ENCODE measurements around the gene KMT2E.

The KMT2E gene

GRCh38 chr7:105088456-105088855 is 74.5 kb downstream of the KMT2E start:
- Histone ChIP-seq H3K27ac (peak overlapping the region; percentile 23), H3K36me3 (peaks cover 80% of the 10 kb centered on the region), H3K4me3 (ENCODE audit: low read depth in 1 of 2, low read length in 1 of 2) (no peak overlapping the region), H3K9me3 (no peaks in the 10 kb centered on the region), H3K4me1 (ENCODE audit: control insufficient read depth in 1 of 2, insufficient read depth in 1 of 2, low read depth in 1 of 2, low read length in 1 of 2) (no peaks in the 10 kb centered on the region), H3K27me3 (no peaks in the 10 kb centered on the region)
- TF ChIP-seq CTCF (IDR thresholded peaks at IDR 0.05), result no peak

GRCh38 chr7:105094966-105095365 is 81.0 kb downstream of the KMT2E start:
- H3K27ac ChIP-seq, result no peak overlapping the region
- no peaks in the 10 kb centered on the region for H3K4me1 ChIP-seq (ENCODE audit: control insufficient read depth in 1 of 2, insufficient read depth in 1 of 2, low read depth in 1 of 2, low read length in 1 of 2)
- no peaks in the 10 kb centered on the region for H3K27me3 ChIP-seq
- TF ChIP-seq CTCF (IDR thresholded peaks at IDR 0.05), result no peak
- no peaks in the 10 kb centered on the region for H3K9me3 ChIP-seq
- peaks cover 79% of the 10 kb centered on the region for H3K36me3 ChIP-seq
- no peak overlapping the region for H3K4me3 ChIP-seq (ENCODE audit: low read depth in 1 of 2, low read length in 1 of 2)

GRCh38 chr7:105096306-105096705 is 82.3 kb downstream of the KMT2E start:
- TF ChIP-seq CTCF (IDR thresholded peaks at IDR 0.05), result no peak
- no peaks in the 10 kb centered on the region for H3K4me1 ChIP-seq (ENCODE audit: control insufficient read depth in 1 of 2, insufficient read depth in 1 of 2, low read depth in 1 of 2, low read length in 1 of 2)
- no peak overlapping the region for H3K4me3 ChIP-seq (ENCODE audit: low read depth in 1 of 2, low read length in 1 of 2)
- H3K9me3 ChIP-seq, result no peaks in the 10 kb centered on the region
- H3K27me3 ChIP-seq, result no peaks in the 10 kb centered on the region
- no peak overlapping the region for H3K27ac ChIP-seq
- peaks cover 77% of the 10 kb centered on the region for H3K36me3 ChIP-seq

GRCh38 chr7:105097619-105098018 is 83.6 kb downstream of the KMT2E start:
- no peak overlapping the region for H3K4me3 ChIP-seq (ENCODE audit: low read depth in 1 of 2, low read length in 1 of 2)
- no peaks in the 10 kb centered on the region for H3K27me3 ChIP-seq
- H3K36me3 ChIP-seq, result peaks cover 78% of the 10 kb centered on the region
- TF ChIP-seq CTCF (IDR thresholded peaks at IDR 0.05), result no peak
- H3K9me3 ChIP-seq, result no peaks in the 10 kb centered on the region
- no peak overlapping the region for H3K27ac ChIP-seq
- no peaks in the 10 kb centered on the region for H3K4me1 ChIP-seq (ENCODE audit: control insufficient read depth in 1 of 2, insufficient read depth in 1 of 2, low read depth in 1 of 2, low read length in 1 of 2)

- TF ChIP-seq CTCF (IDR thresholded peaks at IDR 0.05), result no peak
- Histone ChIP-seq H3K27ac (no peak overlapping the region), H3K27me3 (no peaks in the 10 kb centered on the region), H3K9me3 (no peaks in the 10 kb centered on the region), H3K4me1 (ENCODE audit: control insufficient read depth in 1 of 2, insufficient read depth in 1 of 2, low read depth in 1 of 2, low read length in 1 of 2) (no peaks in the 10 kb centered on the region), H3K36me3 (peaks cover 76% of the 10 kb centered on the region), H3K4me3 (ENCODE audit: low read depth in 1 of 2, low read length in 1 of 2) (no peak overlapping the region)
Observed at GRCh38 chr7:105098863-105099515, 85.0 kb downstream of the KMT2E start.

Measured in neutrophil (primary cell).